CD8-positive, alpha-beta memory T cell (primary cell): ENCODE results near the gene ATP7A. TPM values are rescaled to one million over a fixed set of nuclear protein-coding genes. Genes with fewer than 3 reads are reported as not detected.

ENCODE experiments used
- CTCF ChIA-PET: fragments of 350-600 bp; sonication (Branson Sonifier 250); formaldehyde crosslinking; loops from one replicate; lab custom pipeline; 2021; ENCODE audit warnings: antibody characterized with exemption; lab: Charles Lee
- POLR2A ChIA-PET: fragments of 350-600 bp; sonication (Branson Sonifier 250); formaldehyde crosslinking; loops from one replicate; lab custom pipeline; 2021; ENCODE audit warnings: antibody characterized with exemption; lab: Charles Lee
- DNase-seq, 5 donors: peaks; one replicate each; pipeline versions ENCODE4 v3.0.0 to v3.0.0-alpha.2; 2020 to 2022; ENCODE audit warnings: mixed read lengths in 1 of 5
- H3K27ac ChIP-seq: one replicate; pipeline ENCODE4 v1.7.0; 2013; ENCODE audit warnings: low read depth, mild to moderate bottlenecking, low read length, moderate library complexity
- H3K27me3 ChIP-seq: 2 replicates; pipeline ENCODE4 v1.7.0; 2013; ENCODE audit warnings: low read length, mild to moderate bottlenecking; ENCODE audit not compliant: insufficient read depth, poor library complexity, severe bottlenecking
- H3K36me3 ChIP-seq: 2 replicates; pipeline ENCODE4 v1.7.0; 2013; ENCODE audit warnings: mild to moderate bottlenecking, low read length, moderate library complexity; ENCODE audit not compliant: insufficient read depth
- H3K4me1 ChIP-seq: 2 replicates; pipeline ENCODE4 v1.7.0; 2013; ENCODE audit warnings: mild to moderate bottlenecking, low read length, moderate library complexity; ENCODE audit not compliant: insufficient read depth
- H3K4me3 ChIP-seq: 2 replicates; pipeline ENCODE4 v1.7.0; 2013; ENCODE audit warnings: mild to moderate bottlenecking, low read length
- H3K9me3 ChIP-seq: 2 replicates; pipeline ENCODE4 v1.7.0; 2013; ENCODE audit warnings: mild to moderate bottlenecking, low read length
- H3K27ac Mint-ChIP-seq, 8 donors: one replicate each; pipeline ENCODE4 v1.8.0; 2020 to 2021; ENCODE audit warnings: mixed read lengths in 8 of 8, mild to moderate bottlenecking in 6 of 8, inconsistent platforms in 3 of 8, moderate library complexity in 3 of 8
- H3K27me3 Mint-ChIP-seq, 2 donors: one replicate each; pipeline ENCODE4 v1.8.0; 2020 to 2021; ENCODE audit warnings: mixed read lengths in 2 of 2, mild to moderate bottlenecking in 1 of 2, moderate library complexity in 1 of 2
- H3K36me3 Mint-ChIP-seq, 3 donors: one replicate each; pipeline ENCODE4 v1.8.0; 2020 to 2021; ENCODE audit warnings: mixed read lengths in 3 of 3, inconsistent platforms in 1 of 3, mild to moderate bottlenecking in 1 of 3
- H3K4me1 Mint-ChIP-seq, 3 donors: one replicate each; pipeline ENCODE4 v1.8.0; 2020 to 2021; ENCODE audit warnings: mixed read lengths in 3 of 3, inconsistent platforms in 1 of 3, mild to moderate bottlenecking in 1 of 3
- H3K4me3 Mint-ChIP-seq, 7 donors: one replicate each; pipeline ENCODE4 v1.8.0; 2020 to 2021; ENCODE audit warnings: mixed read lengths in 7 of 7, mild to moderate bottlenecking in 6 of 7, moderate library complexity in 4 of 7, inconsistent platforms in 2 of 7
- H3K9me3 Mint-ChIP-seq, 5 donors: one replicate each; pipeline ENCODE4 v1.8.0; 2020 to 2022; ENCODE audit warnings: mixed read lengths in 5 of 5, mild to moderate bottlenecking in 3 of 5, moderate library complexity in 2 of 5, inconsistent platforms in 1 of 5
- polyA plus RNA-seq: library from polyadenylated mRNA; unstranded; fragments of 300-500 nt; fragmentation: Illumina TruSeq; gene quantifications from one replicate; pipeline ENCODE4 v1.2.3, GENCODE V29; 2021
- total RNA-seq, 2 experiments: library from RNA; stranded (reverse); gene quantifications; one replicate each; pipeline ENCODE4 v1.2.3, GENCODE V29; 2021

Gene ATP7A
- total and polyA plus RNA-seq, 3 experiments from 2014 or later = 4.6 to 6.5 (median 5.8) TPM

DNA sequence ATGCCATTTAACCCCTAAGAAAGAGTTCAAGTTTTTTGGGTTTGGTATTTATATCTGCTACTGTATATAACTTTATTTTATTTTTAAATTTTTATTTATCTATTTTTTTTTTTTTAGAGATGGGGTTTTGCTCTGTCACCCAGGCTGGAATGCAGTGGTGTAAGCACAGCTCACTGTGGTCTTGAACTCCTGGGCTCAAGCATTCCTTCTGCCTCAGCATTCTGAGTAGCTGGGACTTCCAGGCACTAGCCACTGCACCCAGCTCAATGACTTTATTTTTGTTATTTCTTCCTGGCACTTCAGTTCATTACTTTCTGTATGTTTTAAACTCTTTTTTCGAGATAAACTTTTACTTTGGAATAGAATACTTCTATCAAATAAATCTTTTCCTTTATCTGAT is 101.4 kb downstream of the ATP7A start:
- no peak for DNase-seq
- Histone ChIP-seq H3K9me3 (no peaks in the 10 kb centered on the region), H3K27me3 (no peaks in the 10 kb centered on the region), H3K4me3 (no peak overlapping the region), H3K4me1 (no peaks in the 10 kb centered on the region), H3K27ac (no peak overlapping the region), H3K36me3 (no peaks in the 10 kb centered on the region)
- no peaks in the 10 kb centered on the region for H3K9me3 Mint-ChIP-seq
- POLR2A ChIA-PET = no interaction called here
- no peaks in the 10 kb centered on the region for H3K4me1 Mint-ChIP-seq
- peaks cover 0 to 22% (median 2%) of the 10 kb centered on the region in 3 donors for H3K36me3 Mint-ChIP-seq
- H3K4me3 Mint-ChIP-seq = no peak overlapping the region
- CTCF ChIA-PET = interaction anchor here (1.2 kb wide), 1 partner anchor 13 kb away, joined by 3 read pairs; no protein-coding TSS in a partner anchor
- H3K27me3 Mint-ChIP-seq = no peaks in the 10 kb centered on the region
- H3K27ac Mint-ChIP-seq = peak overlapping the region in 1 of 8 donors; percentile 31

DNA sequence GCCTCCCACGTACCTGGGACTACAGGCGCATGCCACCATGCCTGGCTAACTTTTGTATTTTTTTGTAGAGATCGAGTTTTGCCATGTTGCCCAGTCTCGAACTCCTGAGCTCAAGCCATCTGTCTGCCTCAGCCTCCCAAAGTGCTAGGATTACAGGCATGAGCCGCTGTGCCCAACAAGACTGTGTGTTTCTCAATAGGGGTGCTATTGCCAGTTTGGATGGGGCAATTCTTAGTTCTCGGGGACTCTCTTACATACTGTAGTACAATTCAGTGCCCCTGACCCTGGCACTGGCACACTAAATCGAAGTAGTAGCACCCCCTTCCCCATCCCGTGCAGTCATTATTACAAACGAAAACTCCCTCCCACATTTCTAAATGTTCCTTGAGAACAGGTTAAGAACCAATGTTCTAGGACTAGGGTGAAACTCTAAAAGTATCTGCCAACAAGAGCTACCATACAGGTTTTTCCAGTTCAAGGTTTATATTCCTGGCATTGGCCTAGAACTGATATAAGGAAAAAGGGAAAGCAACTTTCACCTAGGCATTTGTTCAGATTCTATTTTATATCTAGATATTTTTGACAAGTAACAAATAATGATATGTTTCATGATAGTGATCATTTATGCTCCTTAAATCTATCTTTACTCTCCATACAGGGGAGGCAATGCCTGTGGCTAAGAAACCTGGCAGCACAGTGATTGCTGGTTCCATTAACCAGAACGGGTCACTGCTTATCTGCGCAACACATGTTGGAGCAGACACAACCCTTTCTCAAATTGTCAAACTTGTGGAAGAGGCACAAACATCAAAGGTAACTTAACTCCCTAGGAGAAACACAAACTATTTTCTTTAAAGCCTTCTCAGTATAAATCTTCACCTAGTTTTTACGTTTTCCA is 109.3 kb downstream of the ATP7A start:
- peaks cover 0 to 3% of the 10 kb centered on the region in 2 donors for H3K27me3 Mint-ChIP-seq
- no peak overlapping the region for H3K27ac Mint-ChIP-seq
- peaks cover 0 to 7% (median 2%) of the 10 kb centered on the region in 3 donors for H3K36me3 Mint-ChIP-seq

DNA sequence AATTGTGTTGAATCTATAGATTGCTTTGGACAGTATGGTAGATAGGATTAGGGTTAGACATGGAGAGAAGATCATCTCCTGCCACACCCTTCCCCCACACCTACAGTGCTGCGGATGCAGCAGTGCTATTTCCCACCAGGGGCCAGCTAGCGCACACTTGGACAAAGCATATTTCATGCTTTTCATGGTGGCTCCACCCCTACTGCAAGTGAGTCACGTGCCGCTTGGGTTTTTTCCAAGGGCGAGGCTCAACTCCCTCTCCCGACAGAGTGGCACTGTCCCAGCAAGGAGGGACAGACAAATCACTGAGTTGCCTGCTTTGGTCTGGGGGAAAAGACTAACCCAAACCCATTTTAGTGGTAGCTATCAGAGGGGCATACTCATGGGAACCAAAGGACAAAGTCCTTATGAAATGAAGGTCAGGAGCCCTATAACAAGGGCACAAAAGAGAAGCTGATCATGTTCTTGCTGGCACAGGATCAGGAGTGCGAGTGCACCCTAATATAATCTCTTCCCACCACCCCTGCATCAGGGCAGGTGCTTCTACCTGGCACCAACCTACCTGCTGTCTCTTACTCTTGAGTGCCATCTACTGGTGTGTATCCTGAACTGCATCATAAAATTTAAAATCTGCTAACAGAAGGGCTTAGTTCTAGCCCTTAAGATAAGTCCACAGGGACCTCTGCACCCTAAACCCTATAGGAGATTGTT is 114.0 kb downstream of the ATP7A start:
- peak in 3 of 5 donors; percentile 37 to 48 (median 47) for DNase-seq
- peaks cover 0 to 9% (median 0%) of the 10 kb centered on the region in 3 donors for H3K36me3 Mint-ChIP-seq

More for the DNA sequence above, 109.3 kb downstream of the ATP7A start:
- Mint-ChIP-seq H3K4me3 (no peak overlapping the region), H3K9me3 (peaks cover 0 to 2% (median 0%) of the 10 kb centered on the region in 5 donors), H3K4me1 (peaks cover 4% of the 10 kb centered on the region in 3 donors)
- Histone ChIP-seq H3K9me3 (no peaks in the 10 kb centered on the region), H3K36me3 (no peaks in the 10 kb centered on the region), H3K4me3 (no peak overlapping the region), H3K27ac (no peak overlapping the region), H3K27me3 (no peaks in the 10 kb centered on the region), H3K4me1 (no peaks in the 10 kb centered on the region)
- DNase-seq = no peak
- ChIA-PET CTCF (no interaction called here), POLR2A (no interaction called here)

DNA sequence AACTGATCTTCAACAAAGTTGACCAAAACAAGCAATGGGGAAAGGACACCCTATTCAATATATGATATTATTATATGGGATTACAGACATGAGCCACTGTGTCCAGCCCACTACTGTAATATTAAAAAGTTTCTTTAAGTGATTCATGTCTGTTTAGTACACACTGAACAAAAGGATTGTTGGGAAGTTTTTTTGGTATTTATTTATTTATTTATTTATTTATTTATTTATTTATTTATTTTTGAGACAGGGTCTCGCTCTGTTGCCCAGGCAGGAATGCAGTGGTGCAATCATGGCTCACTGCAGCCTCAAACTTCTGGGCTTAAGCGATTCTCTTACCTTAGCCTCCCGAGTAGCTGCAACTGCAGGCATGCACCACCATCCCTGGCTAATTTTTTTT is 117.3 kb downstream of the ATP7A start:
- Mint-ChIP-seq H3K9me3 (no peaks in the 10 kb centered on the region), H3K4me3 (no peak overlapping the region), H3K4me1 (peaks cover 4 to 6% (median 5%) of the 10 kb centered on the region in 3 donors), H3K36me3 (peaks cover 0 to 17% (median 2%) of the 10 kb centered on the region in 3 donors), H3K27ac (no peak overlapping the region), H3K27me3 (peaks cover 0 to 6% of the 10 kb centered on the region in 2 donors)
- Histone ChIP-seq H3K27ac (no peak overlapping the region), H3K4me3 (no peak overlapping the region), H3K27me3 (no peaks in the 10 kb centered on the region), H3K36me3 (no peaks in the 10 kb centered on the region), H3K9me3 (no peaks in the 10 kb centered on the region), H3K4me1 (no peaks in the 10 kb centered on the region)
- no peak for DNase-seq
- ChIA-PET CTCF (no interaction called here), POLR2A (no interaction called here)

More for the DNA sequence above, 114.0 kb downstream of the ATP7A start:
- Histone ChIP-seq H3K27ac (no peak overlapping the region), H3K4me1 (no peaks in the 10 kb centered on the region), H3K4me3 (no peak overlapping the region), H3K36me3 (no peaks in the 10 kb centered on the region), H3K9me3 (no peaks in the 10 kb centered on the region), H3K27me3 (no peaks in the 10 kb centered on the region)
- H3K4me1 Mint-ChIP-seq = peaks cover 4 to 6% (median 5%) of the 10 kb centered on the region in 3 donors
- no peak overlapping the region for H3K4me3 Mint-ChIP-seq
- H3K9me3 Mint-ChIP-seq = peaks cover 0 to 2% (median 0%) of the 10 kb centered on the region in 5 donors
- H3K27ac Mint-ChIP-seq = peak overlapping the region in 3 of 8 donors; percentile 8 to 18 (median 8)
- peaks cover 0 to 7% of the 10 kb centered on the region in 2 donors for H3K27me3 Mint-ChIP-seq
- ChIA-PET POLR2A (no interaction called here), CTCF (interaction anchor here (0.9 to 2.5 kb wide), 12 partner anchors 9 to 237 kb away, joined by 3 to 12 read pairs (median 4); partner anchors contain the start of genes ATP7A, COX7B and MAGT1)

DNA sequence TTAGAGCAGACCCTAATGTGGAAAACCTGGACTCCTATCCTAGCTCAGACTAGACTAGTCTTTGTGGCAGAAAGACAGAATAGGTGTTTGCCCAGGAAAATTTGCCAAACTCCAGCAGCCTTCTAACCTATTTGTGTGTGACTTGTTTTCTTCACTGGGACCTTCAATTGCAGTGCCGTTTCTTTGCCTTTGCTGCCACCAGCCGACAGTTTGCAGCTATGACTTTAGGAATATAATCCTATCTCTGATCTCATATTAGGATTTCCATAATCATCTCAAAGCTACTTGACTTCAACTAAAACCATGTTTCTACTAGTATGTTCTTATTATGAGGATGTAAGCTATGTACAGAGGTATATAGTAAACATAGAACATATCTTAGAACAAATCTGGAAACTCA is 119.2 kb downstream of the ATP7A start:
- H3K36me3 Mint-ChIP-seq = peaks cover 0 to 26% (median 5%) of the 10 kb centered on the region in 3 donors
- H3K9me3 ChIP-seq = no peaks in the 10 kb centered on the region
- H3K4me3 ChIP-seq = no peak overlapping the region
- no peaks in the 10 kb centered on the region for H3K36me3 ChIP-seq
- DNase-seq = no peak
- CTCF ChIA-PET = no interaction called here
- POLR2A ChIA-PET = no interaction called here
- H3K27ac ChIP-seq = no peak overlapping the region
- peak overlapping the region in 2 of 8 donors; percentile 8 for H3K27ac Mint-ChIP-seq
- H3K9me3 Mint-ChIP-seq = no peaks in the 10 kb centered on the region
- peaks cover 0 to 8% of the 10 kb centered on the region in 2 donors for H3K27me3 Mint-ChIP-seq
- H3K4me1 ChIP-seq = no peaks in the 10 kb centered on the region
- no peaks in the 10 kb centered on the region for H3K27me3 ChIP-seq
- peaks cover 1 to 3% (median 3%) of the 10 kb centered on the region in 3 donors for H3K4me1 Mint-ChIP-seq
- no peak overlapping the region for H3K4me3 Mint-ChIP-seq

DNA sequence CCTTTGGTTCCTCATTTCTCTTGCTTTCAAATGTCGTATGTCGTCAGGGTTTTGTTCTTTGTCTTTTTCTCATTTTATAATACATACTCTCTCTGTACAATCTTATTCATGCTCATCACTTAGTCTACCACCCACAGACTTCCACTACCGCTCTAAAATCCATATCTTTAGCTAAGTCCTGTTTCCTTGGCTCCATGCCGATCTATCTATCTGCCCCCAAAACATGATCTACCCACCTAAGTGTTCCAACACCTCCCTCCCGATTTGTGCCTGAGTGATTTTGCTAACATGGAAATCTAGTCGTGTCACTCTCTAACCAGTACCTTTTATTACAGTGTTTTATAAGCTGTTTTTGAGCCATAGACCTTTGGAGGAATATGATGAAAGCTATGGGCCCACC is 124.6 kb downstream of the ATP7A start:
- Histone ChIP-seq H3K4me1 (no peaks in the 10 kb centered on the region), H3K36me3 (peaks cover 7% of the 10 kb centered on the region), H3K4me3 (no peak overlapping the region), H3K27ac (no peak overlapping the region), H3K9me3 (no peaks in the 10 kb centered on the region), H3K27me3 (no peaks in the 10 kb centered on the region)
- H3K36me3 Mint-ChIP-seq = peaks cover 0 to 46% (median 10%) of the 10 kb centered on the region in 3 donors
- H3K4me3 Mint-ChIP-seq = no peak overlapping the region
- peaks cover 0 to 3% of the 10 kb centered on the region in 2 donors for H3K27me3 Mint-ChIP-seq
- CTCF ChIA-PET = interaction anchor here (0.9 kb wide), 1 partner anchor 11 kb away, joined by 3 read pairs; no protein-coding TSS in a partner anchor
- no peaks in the 10 kb centered on the region for H3K9me3 Mint-ChIP-seq
- peak overlapping the region in 1 of 8 donors; percentile 52 for H3K27ac Mint-ChIP-seq
- POLR2A ChIA-PET = interaction anchor here (0.6 kb wide), 1 partner anchor 198 kb away, joined by 3 read pairs; no protein-coding TSS in a partner anchor
- no peak for DNase-seq
- no peaks in the 10 kb centered on the region for H3K4me1 Mint-ChIP-seq

DNA sequence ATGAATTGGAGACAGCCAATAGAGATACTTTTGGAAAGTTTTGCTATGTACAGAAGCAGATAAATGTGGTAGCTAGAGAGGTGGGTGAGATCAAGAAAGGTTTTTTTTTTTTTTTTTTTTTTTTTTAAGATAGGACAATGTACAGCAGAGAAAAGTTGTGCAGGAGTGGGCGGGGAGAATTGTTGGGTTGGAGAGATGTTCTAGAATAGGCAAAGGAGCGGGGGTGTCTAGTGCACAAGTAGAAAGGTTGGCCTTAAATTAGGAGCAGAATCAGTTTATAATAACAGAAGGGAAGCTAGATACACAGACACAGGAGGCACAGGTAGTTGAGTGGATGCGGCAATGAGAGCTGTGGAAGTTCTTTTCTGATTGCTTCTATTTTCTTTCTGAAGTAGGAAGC is 127.4 kb downstream of the ATP7A start:
- Mint-ChIP-seq H3K27me3 (peaks cover 0 to 3% of the 10 kb centered on the region in 2 donors), H3K4me3 (no peak overlapping the region), H3K36me3 (peaks cover 0 to 54% (median 10%) of the 10 kb centered on the region in 3 donors), H3K27ac (no peak overlapping the region), H3K4me1 (no peaks in the 10 kb centered on the region), H3K9me3 (no peaks in the 10 kb centered on the region)
- no peaks in the 10 kb centered on the region for H3K27me3 ChIP-seq
- DNase-seq = no peak
- peaks cover 7% of the 10 kb centered on the region for H3K36me3 ChIP-seq
- no peak overlapping the region for H3K4me3 ChIP-seq
- no peaks in the 10 kb centered on the region for H3K9me3 ChIP-seq
- no peak overlapping the region for H3K27ac ChIP-seq
- ChIA-PET POLR2A (no interaction called here), CTCF (interaction anchor here (1.1 kb wide), 1 partner anchor 13 kb away, joined by 3 read pairs; no protein-coding TSS in a partner anchor)
- no peaks in the 10 kb centered on the region for H3K4me1 ChIP-seq
